ENCODE data around the gene LTA4H.

The LTA4H gene

DNA sequence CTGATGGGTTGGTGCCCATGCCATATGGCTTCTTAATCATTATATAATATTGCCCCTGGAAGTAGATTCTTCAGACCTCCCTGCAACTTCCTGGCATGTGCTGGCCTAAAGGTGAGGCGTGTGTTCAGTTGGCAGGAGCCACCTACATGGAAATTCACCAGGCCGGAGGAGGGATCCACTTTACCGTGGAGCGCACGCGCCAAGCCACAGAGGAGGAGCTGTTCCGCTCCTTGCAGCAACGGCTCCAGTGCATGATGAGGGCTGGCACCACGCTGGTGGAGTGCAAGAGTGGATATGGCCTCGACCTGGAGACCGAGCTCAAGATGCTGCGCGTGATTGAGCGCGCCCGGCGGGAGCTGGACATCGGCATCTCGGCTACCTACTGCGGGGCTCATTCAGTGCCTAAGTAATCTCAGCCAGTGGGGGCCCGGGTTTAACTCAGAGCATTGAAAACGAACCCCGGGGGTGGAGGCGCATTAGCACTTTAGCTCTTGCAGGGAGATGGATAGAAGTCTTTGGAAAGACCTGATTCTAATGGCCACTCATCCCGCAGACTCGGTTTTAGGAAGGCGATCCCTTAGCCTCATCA lies 78.7 kb downstream of the LTA4H start:
- peak; percentile 74 for DNase-seq (ENCODE audit: low spot score)

DNA sequence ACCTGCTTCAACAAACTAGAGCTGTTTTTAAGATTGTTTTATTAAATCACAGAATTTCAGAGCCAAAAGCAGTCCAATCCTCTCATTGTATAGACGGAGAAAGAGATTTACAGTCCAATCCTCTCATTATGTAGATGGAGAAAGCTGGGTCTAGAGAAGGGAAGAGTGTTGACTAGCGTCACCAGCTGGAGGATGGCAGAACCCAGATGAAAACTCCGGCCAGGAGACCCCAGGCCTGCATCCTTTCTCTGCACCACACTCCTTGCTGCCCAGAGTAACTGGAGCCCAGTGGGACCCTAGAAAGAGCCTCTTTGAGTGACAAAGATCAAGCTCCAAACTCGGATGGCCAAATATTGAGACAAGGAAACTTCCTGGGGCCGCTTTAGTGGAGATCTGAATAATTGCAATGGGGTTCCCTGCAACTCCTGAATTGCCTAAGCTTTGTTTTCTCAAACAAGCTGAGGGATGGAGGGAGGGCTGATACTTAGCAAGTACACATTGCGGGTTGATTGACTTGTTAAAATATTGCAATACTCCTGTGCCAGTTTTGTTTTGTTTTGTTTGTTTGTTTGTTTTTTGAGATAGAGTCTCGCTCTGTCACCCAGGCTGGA lies 79.7 kb downstream of the LTA4H start:
- no peak for DNase-seq (ENCODE audit: low spot score)

GRCh38 chr12:95953000-95953399 lies 82.4 kb downstream of the LTA4H start:
- no peak for DNase-seq (ENCODE audit: low spot score)

DNA sequence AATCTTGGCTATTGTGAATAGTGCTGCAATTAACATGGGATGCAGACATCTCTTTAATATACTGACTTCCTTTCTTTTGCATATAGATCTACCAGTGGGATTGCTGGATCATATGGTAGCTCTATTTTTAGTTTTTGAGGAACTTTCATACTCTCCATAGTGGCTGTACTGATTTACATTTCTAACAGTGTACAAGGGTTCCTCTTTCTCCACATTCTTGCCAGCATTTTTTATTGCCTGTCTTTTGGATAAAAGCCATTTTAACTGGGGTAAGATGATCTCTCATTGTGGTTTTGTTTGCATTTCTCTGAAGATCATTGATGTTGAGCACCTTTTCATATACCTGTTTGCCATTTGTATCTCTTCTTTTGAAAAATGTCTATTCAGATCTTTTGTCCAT lies 83.9 kb downstream of the LTA4H start:
- no peak for DNase-seq (ENCODE audit: low spot score)

Data from ecto neural progenitor cell (in vitro differentiated cells).